TTC549 (cell line): ENCODE data around the gene CGNL1.

Experiments used
- FAIRE-seq: peaks from 2 replicates; lab custom pipeline; 2012; peaks lifted over from hg19 to GRCh38; lab: Jason Lieb, UNC

CGNL1 gene

DNA sequence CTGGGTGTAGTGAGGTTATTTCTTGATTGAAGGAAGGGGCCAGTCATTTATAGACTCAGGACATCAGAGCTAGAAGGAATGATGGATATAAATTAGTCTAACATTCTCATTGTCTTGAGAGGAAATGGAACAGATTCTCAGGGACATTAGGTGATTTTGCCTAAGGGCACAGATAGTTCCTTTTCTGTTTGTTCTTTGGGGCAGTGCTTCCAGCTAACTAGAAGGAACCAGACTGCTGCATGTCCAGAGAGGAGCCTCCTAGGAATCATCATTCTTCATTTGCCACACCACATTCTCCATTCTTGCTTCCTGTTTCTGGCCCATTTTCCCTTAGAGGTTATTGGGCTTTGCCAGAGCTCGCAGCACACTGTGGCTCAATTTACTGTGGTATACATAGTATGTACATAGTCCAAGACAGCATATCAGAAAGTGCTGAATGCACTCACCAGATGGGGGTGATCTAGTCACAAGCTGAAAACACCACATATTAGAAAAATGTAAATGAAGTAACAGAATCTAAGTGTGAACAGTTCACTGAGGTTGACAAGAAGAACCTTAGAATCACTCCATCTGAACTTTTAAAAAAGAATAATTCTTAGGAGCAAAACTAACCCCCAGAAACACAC lies 152.7 kb downstream of the CGNL1 start:
- no peak for FAIRE-seq

DNA sequence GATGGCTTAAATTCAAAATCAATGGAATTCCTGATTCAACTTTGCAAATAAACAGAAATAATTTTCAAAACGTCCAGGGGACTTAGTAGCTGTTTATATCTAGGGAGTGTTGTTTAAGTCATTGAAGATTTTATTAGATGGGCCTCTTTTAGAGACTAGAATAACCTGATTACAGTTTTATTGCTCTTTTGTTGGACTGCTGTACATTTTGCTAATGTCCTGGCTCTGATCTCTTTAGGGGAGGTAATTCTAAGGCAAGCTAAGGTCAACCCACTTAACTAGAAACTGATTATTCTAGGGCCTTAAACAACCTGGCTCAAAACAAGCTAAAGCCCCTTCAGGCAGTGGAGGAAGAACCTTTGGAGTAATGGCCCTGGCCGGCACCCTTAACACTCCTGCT lies 153.4 kb downstream of the CGNL1 start:
- FAIRE-seq = no peak

DNA sequence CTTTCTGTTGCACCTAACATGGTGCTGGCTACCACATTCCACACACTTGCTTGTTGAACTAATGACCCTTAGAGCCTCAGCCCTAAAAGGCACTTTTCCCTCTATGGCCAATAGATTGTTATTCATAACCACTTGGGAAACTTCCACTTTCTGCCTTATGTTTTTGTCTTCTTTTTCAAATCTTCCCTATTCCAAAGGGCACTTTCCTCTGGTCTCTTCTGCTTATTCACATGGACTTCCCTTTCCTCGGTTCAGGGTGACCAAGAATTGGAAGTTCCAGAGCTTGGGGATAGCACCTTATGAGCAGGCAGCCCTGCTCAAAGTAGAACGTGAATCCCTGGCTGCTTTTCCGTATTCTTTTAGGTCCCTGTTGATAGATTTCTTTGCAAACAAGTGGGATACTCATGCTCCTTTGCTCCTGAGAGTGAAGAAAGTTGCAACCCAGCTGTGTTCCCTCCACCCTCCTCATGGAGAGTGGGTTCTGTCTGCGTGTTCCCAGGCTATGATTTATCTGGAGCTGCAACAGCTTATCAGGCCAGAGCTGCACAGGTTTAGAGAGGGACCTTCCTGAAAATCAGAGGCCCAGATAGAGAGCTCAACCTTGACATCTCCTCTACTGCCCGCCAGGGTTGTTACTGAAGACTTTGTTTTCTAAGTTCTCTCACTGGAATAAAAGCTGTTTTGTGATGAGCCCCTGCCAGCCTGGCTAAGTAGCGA lies 156.6 kb downstream of the CGNL1 start:
- no peak for FAIRE-seq

DNA sequence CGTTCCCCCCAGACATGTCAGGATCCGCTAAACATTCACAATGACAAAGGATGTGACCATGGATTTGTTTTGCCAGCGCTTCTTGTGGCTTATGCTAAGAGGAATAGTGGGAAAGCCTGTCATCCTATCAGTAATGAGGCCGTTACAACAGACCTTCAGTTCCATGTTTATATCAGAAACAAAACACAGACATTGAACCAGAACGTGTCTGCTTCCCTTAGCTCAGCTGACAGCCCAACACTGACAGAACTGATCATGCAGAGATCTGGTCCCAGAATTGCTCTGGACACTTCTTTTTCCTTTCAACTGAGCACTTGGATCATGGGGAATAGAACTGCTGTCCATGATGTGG lies 157.1 kb downstream of the CGNL1 start:
- no peak for FAIRE-seq

DNA sequence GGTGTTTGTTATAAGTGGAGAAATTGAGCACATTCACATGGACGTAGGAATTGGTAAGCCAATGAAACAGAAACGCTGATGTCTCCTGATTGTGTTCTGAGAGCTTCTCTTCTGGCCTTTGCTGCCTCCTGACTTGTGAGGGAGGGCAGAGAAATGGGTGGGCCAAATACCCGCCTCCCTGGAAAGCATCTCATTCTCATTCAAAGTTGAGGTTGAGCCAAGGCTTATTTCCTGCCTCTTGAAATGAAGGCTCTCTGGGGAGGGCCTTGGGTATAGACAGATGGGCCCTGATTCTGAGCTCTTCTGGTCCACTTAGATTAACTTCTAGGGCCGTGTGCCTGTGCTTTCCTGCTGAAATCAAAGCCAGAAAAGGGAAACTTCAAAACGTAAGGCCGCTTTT lies 158.0 kb downstream of the CGNL1 start:
- no peak for FAIRE-seq

DNA sequence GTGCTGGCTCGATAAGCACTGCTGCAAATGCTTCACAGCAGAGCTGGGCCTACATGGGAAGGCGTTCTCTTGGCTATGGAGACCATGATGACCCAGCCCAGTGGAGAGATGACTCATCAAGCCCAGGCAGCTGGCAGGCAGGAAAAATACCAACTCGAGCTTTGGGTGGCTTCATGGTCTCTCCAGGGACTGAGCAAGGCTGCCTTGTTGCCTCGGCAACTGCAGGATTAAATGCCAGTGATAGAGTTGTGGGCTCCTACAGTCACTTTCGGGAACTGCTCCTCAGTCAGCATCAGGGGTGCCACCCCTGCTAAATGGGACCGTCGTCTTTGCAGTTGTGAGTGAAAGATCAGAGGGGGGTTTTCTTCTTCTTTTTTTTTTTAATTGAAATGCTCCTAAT lies 160.8 kb downstream of the CGNL1 start:
- no peak for FAIRE-seq

DNA sequence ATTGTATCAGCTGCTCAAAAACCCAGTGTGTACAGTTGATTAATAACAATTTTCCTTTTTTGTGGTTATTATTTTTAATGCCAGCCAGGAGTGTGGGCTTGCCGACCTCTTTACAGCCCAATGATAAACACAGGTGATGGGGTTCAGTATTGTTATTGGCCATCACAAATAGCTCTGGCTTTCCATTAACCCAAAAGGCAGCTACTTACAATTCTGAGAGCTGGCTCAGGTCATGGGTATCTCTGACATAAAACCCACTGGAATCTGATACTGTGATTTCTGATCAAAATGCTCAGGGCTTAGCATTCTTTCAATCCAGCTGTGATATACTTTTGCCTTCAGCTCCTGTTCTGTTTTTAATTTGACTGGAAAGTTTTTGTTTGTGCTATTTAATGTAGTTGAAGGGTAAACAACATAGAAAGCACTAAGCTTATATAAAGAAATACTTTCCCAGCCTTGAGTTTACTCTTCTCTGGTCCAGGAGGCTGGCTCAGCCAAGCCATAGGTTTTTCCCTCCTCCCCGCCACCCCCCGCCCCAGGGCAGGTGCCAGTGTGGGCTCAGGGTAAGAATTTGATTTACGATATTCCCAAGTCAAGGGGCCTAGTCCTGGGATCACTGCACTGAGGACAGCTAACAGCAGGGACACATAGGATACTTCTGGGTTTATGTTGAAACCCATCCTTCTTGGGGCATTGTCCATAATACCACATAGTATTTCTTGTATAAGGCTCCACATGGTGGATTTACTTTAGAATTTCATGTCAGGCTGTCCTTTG lies 161.4 kb downstream of the CGNL1 start:
- no peak for FAIRE-seq

DNA sequence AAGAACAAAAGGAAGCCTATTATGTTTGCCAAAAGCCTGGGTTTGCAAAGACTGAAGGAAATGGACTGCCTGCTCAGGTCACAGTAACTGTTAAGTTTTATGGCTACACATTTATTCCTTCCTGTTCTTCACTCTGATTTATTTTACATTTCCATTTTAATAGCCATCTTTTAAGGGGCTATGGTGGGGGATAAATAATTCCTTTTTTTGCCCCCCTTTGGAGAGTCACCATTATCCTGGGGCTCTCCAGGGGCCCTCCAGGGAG lies 161.9 kb downstream of the CGNL1 start:
- FAIRE-seq = no peak

DNA sequence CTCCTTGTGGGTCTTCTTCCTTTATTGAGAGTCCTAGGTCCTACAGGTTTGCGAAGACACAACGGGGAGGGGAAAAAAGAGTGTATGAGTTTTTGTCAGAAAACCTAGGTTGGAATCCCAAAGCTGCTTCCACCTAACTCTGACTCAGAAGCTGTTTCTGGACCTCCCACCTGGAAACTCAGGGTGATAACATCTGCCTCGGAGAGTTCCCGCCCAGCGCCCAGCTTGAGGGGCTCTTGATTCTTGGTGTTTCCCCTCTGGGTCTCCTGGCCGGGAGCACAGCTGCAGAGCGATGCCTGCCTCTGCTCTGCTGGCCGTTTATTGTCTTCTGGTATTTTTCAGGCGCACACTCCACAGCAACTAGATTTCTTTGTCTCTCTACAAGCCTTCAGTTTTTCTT lies 162.5 kb downstream of the CGNL1 start:
- no peak for FAIRE-seq

DNA sequence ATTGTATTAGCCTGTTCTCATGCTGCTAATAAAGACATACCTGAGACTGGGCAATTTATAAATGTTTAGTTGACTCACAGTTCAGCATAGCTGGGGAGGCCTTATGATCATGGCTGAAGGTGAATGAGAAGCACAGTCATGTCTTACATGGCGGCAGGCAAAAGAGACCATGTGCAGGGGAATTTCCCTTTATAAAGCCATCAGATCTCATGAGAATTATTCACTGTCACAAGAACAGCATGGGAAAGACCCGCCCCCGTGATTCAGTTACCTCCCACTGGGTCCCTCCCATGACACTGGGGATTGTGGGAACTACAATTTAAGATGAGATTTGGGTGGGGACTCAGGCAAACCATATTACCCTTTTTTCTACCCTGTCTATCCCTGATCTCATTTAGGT lies 163.9 kb downstream of the CGNL1 start:
- FAIRE-seq = no peak

DNA sequence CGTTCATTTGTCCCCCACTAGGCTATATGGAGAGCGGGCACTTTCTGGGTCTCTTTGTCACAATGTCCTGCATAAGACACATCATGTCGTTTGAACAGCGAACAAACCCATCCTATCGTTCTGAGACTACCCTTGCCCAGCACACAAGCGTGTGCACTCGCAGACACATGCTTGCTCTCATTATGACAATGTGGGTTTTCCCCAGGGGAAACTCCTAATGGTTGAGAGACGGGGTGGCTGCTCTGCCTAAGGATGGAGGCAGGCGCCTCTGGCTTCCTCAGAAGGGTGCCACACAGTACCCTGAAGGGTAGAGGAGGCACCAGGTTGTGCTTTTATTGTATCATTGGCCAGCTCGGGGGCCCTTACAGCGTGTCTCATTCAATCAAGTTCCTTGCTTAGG lies 164.4 kb downstream of the CGNL1 start:
- no peak for FAIRE-seq

DNA sequence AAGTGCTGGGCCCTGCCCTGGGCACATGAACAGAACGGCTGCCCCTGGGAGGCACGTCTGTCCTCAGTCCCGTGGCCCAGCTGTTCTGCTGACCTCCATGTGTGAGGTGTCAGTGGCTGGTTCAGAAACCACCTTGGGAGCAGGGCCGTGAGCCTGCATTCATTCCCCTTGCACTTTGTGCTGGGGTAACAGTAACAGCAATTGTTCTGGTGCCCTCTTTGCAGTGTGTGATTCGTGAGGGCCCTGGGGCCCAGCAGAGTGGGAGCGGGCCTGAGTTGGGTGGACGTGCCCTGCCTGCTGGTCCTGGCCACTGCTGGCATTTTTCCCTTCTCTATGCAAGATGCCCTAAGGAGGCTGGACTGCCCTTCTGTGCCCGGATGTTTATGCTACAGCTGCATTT lies 165.0 kb downstream of the CGNL1 start:
- no peak for FAIRE-seq

DNA sequence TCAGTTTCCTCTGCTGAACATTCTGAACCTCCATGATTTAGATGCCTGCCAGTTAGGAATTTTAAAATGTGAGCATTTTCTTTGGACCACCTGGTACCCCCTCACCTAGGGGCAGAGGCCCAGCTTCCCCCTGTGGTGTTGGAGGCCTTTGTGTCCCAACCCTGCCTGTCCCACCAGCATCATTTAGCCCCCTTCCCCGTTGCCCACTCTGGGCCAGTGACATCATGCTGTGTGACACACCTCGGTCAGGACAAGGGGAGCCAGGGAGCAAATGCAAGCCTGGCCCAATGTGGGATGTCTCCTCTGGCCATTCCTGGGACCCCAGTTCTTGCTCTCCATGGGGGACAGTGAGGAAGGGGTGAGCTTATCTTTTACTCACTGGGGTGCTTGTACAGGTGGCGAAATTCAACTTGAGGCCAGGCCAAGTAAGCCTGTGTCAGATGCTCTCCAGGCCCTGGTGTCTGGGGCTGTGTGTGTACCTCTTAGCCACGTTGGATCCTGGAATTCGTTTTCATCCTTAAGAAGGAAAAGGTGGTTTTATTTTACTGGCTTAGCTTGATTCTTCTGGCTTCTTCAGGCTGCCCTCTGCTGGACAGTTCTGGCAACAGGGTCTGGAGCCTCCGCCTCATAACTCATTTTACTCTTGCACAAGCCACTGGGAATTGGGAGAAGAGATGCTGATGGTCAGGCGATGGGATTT lies 165.7 kb downstream of the CGNL1 start:
- no peak for FAIRE-seq

DNA sequence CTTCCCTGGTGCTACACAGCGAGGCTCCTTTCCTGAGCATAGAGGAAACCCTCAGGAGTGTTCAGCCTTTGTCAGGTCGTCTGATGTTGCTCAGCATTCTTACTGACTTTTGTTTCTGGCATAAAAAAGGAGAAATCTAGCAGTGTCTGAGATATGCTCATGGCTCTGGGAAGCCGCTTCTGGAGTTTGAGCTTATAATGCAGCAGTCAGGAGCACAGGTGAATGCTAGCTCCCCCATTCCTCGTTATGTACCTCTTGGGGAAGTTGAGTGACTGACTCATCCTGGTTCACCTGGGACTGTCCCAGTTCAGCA lies 166.2 kb downstream of the CGNL1 start:
- no peak for FAIRE-seq

DNA sequence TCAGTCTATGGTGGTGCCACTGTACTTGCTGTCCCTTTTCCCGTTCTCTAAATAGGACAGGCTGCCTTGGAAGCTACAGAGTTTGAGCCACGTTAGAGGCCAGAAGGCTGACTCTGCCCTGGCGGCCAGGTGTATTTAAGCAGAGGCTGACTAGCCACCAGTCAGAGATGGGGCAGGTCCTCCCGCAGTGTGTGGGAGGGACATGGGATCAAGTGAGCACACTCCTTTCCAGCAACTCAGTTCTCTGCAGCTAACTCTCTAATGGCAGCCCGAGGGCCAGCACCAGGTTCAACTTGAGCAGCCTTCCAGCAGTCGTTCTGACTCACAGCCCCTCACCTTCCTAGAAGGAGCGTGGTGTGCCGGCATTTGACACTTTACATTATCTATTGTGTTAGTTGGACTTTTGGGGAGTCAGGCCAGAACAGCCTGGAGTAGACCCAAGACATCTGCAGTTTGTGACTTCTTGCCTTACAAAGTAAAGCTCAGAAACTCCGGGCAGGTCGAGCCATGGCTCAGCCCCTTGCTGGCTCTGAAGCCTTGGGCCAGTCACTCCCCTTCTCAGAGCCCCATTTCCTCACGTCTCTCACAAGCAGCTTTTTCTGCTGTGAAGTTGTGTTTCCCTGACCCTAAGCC lies 168.7 kb downstream of the CGNL1 start:
- no peak for FAIRE-seq

DNA sequence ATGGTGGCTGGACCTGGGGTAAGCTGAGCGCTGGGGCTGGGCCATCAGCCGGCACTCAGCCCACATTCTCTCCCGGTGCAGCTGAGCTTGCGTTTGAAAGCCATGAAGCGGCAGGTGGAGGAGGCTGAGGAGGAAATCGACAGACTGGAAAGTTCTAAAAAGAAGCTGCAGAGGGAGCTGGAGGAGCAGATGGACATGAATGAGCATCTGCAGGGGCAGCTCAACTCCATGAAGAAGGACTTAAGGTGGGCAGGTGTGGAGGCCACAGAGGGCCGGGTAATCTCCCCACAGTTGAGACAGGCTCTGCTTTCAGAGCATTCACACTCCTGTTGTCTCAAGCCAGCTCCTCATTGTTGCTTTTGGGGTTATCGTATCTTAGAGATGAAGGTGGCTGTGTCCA lies 169.7 kb downstream of the CGNL1 start:
- FAIRE-seq = no peak

DNA sequence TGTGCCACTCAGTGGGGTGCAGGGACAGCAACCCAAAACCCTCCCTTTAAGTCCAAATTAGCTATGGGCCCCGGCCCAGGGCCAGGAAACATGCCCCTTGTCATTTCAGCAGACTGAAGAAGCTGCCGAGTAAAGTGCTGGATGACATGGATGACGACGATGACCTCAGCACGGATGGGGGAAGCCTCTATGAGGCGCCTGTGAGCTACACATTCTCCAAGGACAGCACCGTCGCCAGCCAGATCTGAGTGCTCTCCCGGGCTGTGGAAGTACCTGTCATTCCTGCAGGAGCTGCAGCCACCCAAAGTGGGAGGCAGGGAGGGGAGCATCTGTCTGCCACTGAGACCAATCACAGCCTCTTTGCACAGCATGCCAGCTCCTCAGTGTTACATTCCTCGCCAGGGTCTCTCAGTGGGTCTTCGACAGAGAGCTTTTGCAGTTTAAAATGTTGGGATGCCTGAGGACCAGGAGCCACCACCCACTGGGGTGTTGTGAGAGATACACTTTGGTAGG lies 171.0 kb downstream of the CGNL1 start:
- FAIRE-seq = no peak

DNA sequence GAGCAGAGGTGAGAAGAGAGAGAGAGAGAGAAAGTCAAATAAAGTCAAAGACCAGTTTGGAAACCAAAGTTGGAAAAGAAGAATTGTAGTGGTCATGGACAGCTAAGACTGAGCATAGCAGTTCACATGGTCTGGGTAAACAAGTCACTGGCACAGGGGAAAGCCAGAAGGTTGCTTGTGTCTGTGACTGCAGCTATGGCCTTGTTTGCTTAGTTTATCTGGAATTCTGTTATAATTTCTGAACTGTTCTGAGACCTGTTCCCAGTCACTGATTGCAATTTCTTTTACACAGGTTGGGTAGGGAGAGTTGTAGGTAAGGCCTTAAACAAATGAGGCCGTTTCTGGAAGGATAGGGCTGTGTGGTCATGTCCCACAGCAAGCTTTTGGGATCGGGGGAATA lies 172.0 kb downstream of the CGNL1 start:
- FAIRE-seq = no peak

DNA sequence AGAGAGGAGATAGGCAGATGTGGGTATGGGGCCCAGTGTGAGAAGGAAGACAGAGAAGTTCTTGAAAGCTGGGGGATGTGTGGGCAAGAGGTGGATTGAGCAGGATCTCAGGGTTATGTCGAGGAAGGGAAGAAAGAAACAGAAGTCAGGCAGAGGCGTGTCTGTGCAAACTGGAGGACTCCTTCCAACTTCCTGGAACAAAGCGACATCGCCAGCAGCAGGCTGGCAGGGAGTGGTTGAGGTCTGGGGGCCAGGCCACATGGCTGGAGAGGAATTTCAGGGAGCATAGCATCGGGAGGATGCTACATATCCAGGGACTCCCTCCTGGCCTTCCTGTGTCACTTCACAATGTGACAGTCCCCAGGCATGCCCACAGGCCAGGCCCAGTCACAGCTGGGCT lies 172.5 kb downstream of the CGNL1 start:
- FAIRE-seq = no peak

DNA sequence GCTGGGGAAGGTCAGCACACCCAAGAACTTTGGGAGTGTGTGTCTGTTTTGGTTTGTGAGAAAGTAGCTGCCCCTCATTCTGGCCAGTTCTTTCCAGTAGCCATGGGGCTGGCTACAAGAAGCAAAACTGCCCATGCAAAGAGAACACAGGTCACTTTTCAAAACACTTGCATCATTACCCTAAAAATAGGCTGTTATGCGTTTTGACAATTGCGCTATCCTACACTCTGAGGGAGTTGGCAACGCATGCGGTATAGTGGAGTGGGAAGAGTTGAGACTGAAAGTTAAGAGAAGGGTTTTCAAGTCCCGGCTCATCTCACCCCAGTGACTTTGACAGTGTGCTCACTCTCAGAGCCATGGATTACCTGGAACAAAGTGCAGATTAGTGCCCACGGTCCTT lies 173.6 kb downstream of the CGNL1 start:
- no peak for FAIRE-seq

DNA sequence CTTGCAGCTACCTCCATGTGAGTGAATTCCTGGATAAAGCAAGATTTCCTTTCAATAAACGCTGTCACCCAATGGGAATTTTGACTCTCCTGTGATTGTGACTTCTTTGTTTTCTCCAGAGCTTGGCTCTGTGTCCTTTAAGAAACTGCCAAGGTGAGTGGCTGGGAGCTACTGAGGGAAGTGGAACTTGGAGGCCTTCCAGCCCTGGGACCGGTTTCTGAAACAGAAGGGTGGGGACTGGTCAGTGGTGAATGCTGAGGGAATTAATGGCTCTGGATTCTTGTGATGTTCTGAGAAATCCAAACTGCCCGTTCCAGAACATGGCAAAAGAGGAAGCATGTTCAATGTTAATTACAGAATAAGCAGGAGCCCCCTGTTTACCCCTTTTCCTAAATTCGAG lies 174.3 kb downstream of the CGNL1 start:
- FAIRE-seq = no peak

DNA sequence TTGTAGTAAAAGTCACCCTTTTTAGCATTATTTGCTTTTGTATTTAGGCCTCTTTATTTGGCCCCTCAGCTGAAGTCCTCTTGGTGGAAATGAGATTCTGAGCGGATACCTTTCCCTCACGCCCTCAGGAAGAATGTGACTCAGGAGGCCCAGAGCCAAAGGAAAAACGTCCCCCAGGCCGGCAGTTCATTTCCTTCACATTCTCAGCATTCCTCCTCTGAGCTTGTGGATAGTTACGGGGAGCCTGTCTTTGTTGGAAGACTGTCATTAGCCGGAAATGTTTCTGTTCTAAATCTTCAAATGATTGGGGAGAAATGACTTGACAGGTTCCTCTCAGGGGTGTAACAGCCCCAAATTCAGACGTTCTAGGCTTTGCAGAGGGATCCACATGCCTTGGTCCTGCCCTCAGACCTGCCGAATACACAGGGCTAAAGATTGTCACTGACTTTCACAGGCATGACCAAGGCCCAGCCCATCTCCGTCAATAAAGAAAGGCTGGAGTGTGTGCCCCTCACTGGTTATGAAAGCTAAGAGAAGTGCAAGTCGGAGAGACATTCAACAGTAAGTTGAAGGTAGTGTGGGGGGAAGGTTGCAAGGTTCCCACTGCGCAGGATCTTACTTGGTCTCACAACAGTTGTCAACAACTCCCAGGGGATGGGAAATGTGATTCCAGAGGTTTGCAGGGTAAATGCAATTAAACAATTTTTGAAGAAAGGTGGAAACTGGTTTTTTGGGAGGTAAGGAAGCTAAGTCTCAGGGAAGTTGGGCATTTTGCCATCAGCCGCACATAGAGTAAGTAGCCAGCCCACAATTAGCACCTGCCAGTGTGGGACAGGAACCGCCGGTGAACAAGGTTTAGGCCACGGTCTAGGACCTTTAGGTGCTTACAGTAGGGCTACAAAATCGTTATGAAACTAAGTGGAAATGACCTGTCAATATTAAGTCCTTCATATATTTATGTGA lies 175.7 kb downstream of the CGNL1 start:
- FAIRE-seq = no peak
